Stomach (tissue), 4 donors: ENCODE results near the gene SH2D7.

ENCODE experiments used
- POLR2A ChIP-seq, 4 donors: fragments of 450-650 bp; IDR thresholded peaks; one replicate each; pipeline ENCODE4 v1.6.1; 2016; ENCODE audit warnings: antibody characterized with exemption in 4 of 4, control low read depth in 2 of 4, mild to moderate bottlenecking in 1 of 4, moderate library complexity in 1 of 4
- POLR2AphosphoS5 ChIP-seq, 3 donors: sonication (generic); formaldehyde crosslinking; IDR thresholded peaks; one replicate each; pipeline ENCODE4 v1.6.1; 2016; ENCODE audit warnings: antibody characterized with exemption in 3 of 3
- TF ChIP-seq, protein P1 (sequence below), 7 experiments: fragments of 450-650 bp in 4 of 7; fragments of 200-600 bp in 3 of 7; sonication (generic) in 3 of 7; IDR thresholded peaks; one replicate each; pipeline ENCODE4 v1.5.1; 2016 to 2019; ENCODE audit warnings: antibody characterized with exemption in 7 of 7, control low read depth in 2 of 7, mild to moderate bottlenecking in 1 of 7

DNA sequence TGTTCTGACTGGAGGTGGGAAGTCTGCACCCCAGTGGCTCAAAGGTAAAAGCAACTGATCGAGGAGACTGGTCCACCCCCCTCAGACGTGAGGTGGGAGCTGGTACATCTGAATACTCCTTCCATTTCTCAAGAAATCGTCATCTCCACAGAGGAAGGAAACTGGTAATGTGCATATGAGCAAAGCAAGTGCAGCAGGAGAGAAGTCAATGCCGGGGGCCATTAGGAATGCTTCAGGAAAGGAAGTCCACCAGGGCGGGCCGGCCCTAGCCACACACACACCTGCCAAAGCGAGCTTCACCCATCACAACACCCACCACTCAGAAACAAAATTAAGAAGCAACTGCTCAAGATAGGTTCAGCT lies 23.3 kb upstream of the SH2D7 start:
- TF ChIP-seq, protein P1, sequence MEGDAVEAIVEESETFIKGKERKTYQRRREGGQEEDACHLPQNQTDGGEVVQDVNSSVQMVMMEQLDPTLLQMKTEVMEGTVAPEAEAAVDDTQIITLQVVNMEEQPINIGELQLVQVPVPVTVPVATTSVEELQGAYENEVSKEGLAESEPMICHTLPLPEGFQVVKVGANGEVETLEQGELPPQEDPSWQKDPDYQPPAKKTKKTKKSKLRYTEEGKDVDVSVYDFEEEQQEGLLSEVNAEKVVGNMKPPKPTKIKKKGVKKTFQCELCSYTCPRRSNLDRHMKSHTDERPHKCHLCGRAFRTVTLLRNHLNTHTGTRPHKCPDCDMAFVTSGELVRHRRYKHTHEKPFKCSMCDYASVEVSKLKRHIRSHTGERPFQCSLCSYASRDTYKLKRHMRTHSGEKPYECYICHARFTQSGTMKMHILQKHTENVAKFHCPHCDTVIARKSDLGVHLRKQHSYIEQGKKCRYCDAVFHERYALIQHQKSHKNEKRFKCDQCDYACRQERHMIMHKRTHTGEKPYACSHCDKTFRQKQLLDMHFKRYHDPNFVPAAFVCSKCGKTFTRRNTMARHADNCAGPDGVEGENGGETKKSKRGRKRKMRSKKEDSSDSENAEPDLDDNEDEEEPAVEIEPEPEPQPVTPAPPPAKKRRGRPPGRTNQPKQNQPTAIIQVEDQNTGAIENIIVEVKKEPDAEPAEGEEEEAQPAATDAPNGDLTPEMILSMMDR (IDR thresholded peaks at IDR 0.05): no peak
- no peak for TF ChIP-seq POLR2AphosphoS5 (IDR thresholded peaks at IDR 0.05)
- no peak for TF ChIP-seq POLR2A (IDR thresholded peaks at IDR 0.05)
